ENCODE data around the gene CACNB1. TPM values are rescaled to one million over a fixed set of nuclear protein-coding genes. Genes with fewer than 3 reads are reported as not detected.
A peak's percentile ranks its signal among the peaks of the same experiment; 100 is the strongest.

Gene CACNB1
- total and polyA plus RNA-seq, 2 of the 13 experiments (the other 11 are each of a cell fraction or from before 2014, with no cell fraction given), result 0.75 to 1.5 TPM

- Histone ChIP-seq H3K4me1 (ENCODE audit: insufficient read depth, low read length) (peaks cover 48% of the 10 kb centered on the region), H3K27me3 (ENCODE audit: control insufficient read depth in 1 of 2, insufficient read depth in 2 of 2, low read length in 2 of 2) (no peaks in the 10 kb centered on the region; a peak in 1 of 5 replicates), H3K27ac (ENCODE audit: extremely low read length, insufficient read depth, low read length) (no peak overlapping the region), H2AFZ (ENCODE audit: low read length) (no peak overlapping the region), H3K9me3 (ENCODE audit: low read length) (no peaks in the 10 kb centered on the region), H4K20me1 (ENCODE audit: insufficient read depth, low read length) (no peaks in the 10 kb centered on the region), H3K9ac (ENCODE audit: insufficient read depth, low read depth, low read length) (no peak overlapping the region), H3K4me2 (ENCODE audit: low read depth, low read length) (peak overlapping the region; percentile 89), H3K36me3 (replicated peaks in 1 of 2; ENCODE audit: control insufficient read depth in 1 of 2, insufficient read depth in 2 of 2, low read length in 2 of 2) (no peaks in the 10 kb centered on the region), H3K79me2 (ENCODE audit: insufficient read depth, low read length) (peaks cover 12% of the 10 kb centered on the region), H3K4me3 (replicated peaks in 1 of 3; ENCODE audit: insufficient read depth in 1 of 3, low read depth in 2 of 3, low read length in 3 of 3) (no peak overlapping the region; a peak in 1 of 6 replicates)
- no peak for DNase-seq (ENCODE audit: low spot score)
- 67% methylated on average over 8 of the region's 8 CpGs for WGBS (ENCODE audit: low lambda C conversion rate)
- no peak for ATAC-seq
- POLR2A ChIA-PET, result no interaction called here
- no TSS peak for BruUV-seq (replicated peaks)
- intact Hi-C loops (cut with micrococcal nuclease; ENCODE audit: unreplicated experiment) (no loop called here), in situ Hi-C loops (cut with HindIII; ENCODE audit: extremely low pct_ligation_motif_present, low pct_unique_long_range_greater_than_20kb) (no loop called here)
- CTCF ChIA-PET (ENCODE audit: low intra/inter-chr PET ratio, low total read pairs), result no interaction called here
- TF ChIP-seq E2F2 (CRISPR knock-in tag; IDR thresholded peaks at IDR 0.05; ENCODE audit: borderline replicate concordance) (no peak), KMT2B (CRISPR knock-in tag; IDR thresholded peaks at IDR 0.05) (no peak), ZNF333 (CRISPR knock-in tag; IDR thresholded peaks at IDR 0.05; ENCODE audit: borderline replicate concordance) (no peak), SMYD3 (CRISPR knock-in tag; IDR thresholded peaks at IDR 0.05) (no peak), RFX1 (IDR thresholded peaks at IDR 0.05) (no peak), SYNCRIP (IDR thresholded peaks at IDR 0.05; ENCODE audit: insufficient read depth, low read depth, low read length) (no peak), BRD4 (CRISPR knock-in tag; IDR thresholded peaks at IDR 0.05) (no peak), ZNF850 (CRISPR knock-in tag; conservative IDR thresholded peaks at IDR 0.05) (no peak), SMARCE1 (IDR thresholded peaks at IDR 0.05; ENCODE audit: borderline replicate concordance) (no peak), ZNF124 (CRISPR knock-in tag; IDR thresholded peaks at IDR 0.05) (no peak), CHD4 (IDR thresholded peaks at IDR 0.05; ENCODE audit: borderline replicate concordance, low read length) (no peak)
- TF ChIP-seq, protein P1, sequence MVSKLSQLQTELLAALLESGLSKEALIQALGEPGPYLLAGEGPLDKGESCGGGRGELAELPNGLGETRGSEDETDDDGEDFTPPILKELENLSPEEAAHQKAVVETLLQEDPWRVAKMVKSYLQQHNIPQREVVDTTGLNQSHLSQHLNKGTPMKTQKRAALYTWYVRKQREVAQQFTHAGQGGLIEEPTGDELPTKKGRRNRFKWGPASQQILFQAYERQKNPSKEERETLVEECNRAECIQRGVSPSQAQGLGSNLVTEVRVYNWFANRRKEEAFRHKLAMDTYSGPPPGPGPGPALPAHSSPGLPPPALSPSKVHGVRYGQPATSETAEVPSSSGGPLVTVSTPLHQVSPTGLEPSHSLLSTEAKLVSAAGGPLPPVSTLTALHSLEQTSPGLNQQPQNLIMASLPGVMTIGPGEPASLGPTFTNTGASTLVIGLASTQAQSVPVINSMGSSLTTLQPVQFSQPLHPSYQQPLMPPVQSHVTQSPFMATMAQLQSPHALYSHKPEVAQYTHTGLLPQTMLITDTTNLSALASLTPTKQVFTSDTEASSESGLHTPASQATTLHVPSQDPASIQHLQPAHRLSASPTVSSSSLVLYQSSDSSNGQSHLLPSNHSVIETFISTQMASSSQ (IDR thresholded peaks at IDR 0.05; ENCODE audit: low read depth), result no peak
- TF ChIP-seq, protein P1 (CRISPR knock-in tag; IDR thresholded peaks at IDR 0.05; ENCODE audit: borderline replicate concordance), result no peak
- no peak for FAIRE-seq
Observed at GRCh38 chr17:39196241-39196807, 1.1 kb downstream of the CACNB1 start.
